H1 (cell line): ENCODE measurements around the gene HDAC7. TPM values are rescaled to one million over a fixed set of nuclear protein-coding genes. Genes with fewer than 3 reads are reported as not detected.

Experiments used
- CTCF ChIA-PET: fragments of 300-600 bp; sonication (Branson Sonifier 250); formaldehyde crosslinking; loops from one replicate; lab custom pipeline; 2021; ENCODE audit not compliant: partially characterized antibody; lab: Charles Lee
- POLR2A ChIA-PET: fragments of 300-600 bp; sonication (Branson Sonifier 250); formaldehyde crosslinking; loops from one replicate; lab custom pipeline; 2021; ENCODE audit warnings: inconsistent platforms; ENCODE audit not compliant: partially characterized antibody; lab: Charles Lee
- DNase-seq, 2 experiments: peaks; one replicate each; pipeline versions ENCODE4 v3.0.0 to v3.0.0-alpha.2; 2010 to 2022; ENCODE audit warnings: low spot score in 2 of 2, low read depth in 1 of 2, mixed read lengths in 1 of 2
- FAIRE-seq: peaks from 2 replicates; lab custom pipeline; 2011; peaks lifted over from hg19 to GRCh38; lab: Jason Lieb, UNC
- H2AFZ ChIP-seq: 2 replicates; pipeline ENCODE4 v1.8.1; 2012; ENCODE audit warnings: low read length, inconsistent platforms
- H2AK5ac ChIP-seq: 2 replicates; pipeline ENCODE4 v1.6.1; 2013; ENCODE audit warnings: low read depth, low read length
- H2BK120ac ChIP-seq: replicated peaks from 2 replicates; pipeline ENCODE3; 2013; ENCODE audit warnings: low read depth, low read length, inconsistent platforms
- H2BK12ac ChIP-seq: 2 replicates; pipeline ENCODE4 v1.6.1; 2013; ENCODE audit warnings: low read depth, low read length
- H2BK15ac ChIP-seq: 2 replicates; pipeline ENCODE4 v1.6.1; 2013; ENCODE audit warnings: low read length
- H2BK20ac ChIP-seq: 2 replicates; pipeline ENCODE4 v1.6.1; 2013; ENCODE audit warnings: low read length
- H2BK5ac ChIP-seq: 2 replicates; pipeline ENCODE4 v1.6.1; 2013; ENCODE audit warnings: low read depth, low read length
- H3K14ac ChIP-seq: 2 replicates; pipeline ENCODE4 v1.6.1; 2013; ENCODE audit warnings: inconsistent platforms; ENCODE audit not compliant: insufficient read length
- H3K18ac ChIP-seq: 2 replicates; pipeline ENCODE4 v1.6.1; 2013; ENCODE audit warnings: low read length; ENCODE audit errors: extremely low read depth
- H3K23ac ChIP-seq: 2 replicates; pipeline ENCODE4 v1.6.1; 2013; ENCODE audit warnings: inconsistent platforms; ENCODE audit not compliant: insufficient read length
- H3K23me2 ChIP-seq: 2 replicates; pipeline ENCODE4 v1.6.1; 2013; ENCODE audit warnings: low read depth, low read length
- H3K27ac ChIP-seq: 2 replicates; pipeline ENCODE4 v1.6.1; 2011; ENCODE audit warnings: low read depth, low read length, inconsistent platforms
- H3K27me3 ChIP-seq, 4 experiments: replicated peaks in 1 of 4; 1 replicate in 1 of 4; 2 replicates in 3 of 4; pipeline versions ENCODE4 v1.6.1 to v1.8.1; 2011 to 2013; ENCODE audit warnings: low read length in 3 of 4, mild to moderate bottlenecking in 3 of 4, inconsistent platforms in 2 of 4, mixed read lengths in 2 of 4, moderate library complexity in 1 of 4; ENCODE audit not compliant: control insufficient read depth in 3 of 4, insufficient read depth in 3 of 4; ENCODE audit errors: extremely low read depth in 1 of 4
- H3K36me3 ChIP-seq, 4 experiments: 2 replicates each; pipeline versions ENCODE4 v1.6.1 to v1.8.1; 2011 to 2013; ENCODE audit warnings: mild to moderate bottlenecking in 4 of 4, low read length in 3 of 4, moderate library complexity in 2 of 4, control low read depth in 1 of 4, inconsistent platforms in 1 of 4; ENCODE audit not compliant: insufficient read depth in 4 of 4, control insufficient read depth in 2 of 4
- H3K4ac ChIP-seq: replicated peaks from 2 replicates; pipeline ENCODE3; 2013; ENCODE audit warnings: low read length, low read depth, mixed read lengths, inconsistent platforms; ENCODE audit not compliant: insufficient read length
- H3K4me1 ChIP-seq, 4 experiments: replicated peaks in 1 of 4; 1 replicate in 1 of 4; 2 replicates in 3 of 4; pipeline versions ENCODE4 v1.6.1 to v1.8.1; 2011 to 2013; ENCODE audit warnings: low read length in 3 of 4, inconsistent platforms in 2 of 4, mixed read lengths in 1 of 4; ENCODE audit not compliant: insufficient read depth in 4 of 4, control insufficient read depth in 3 of 4
- H3K4me2 ChIP-seq, 2 experiments: 2 replicates each; pipeline versions ENCODE4 v1.6.1 to v1.8.1; 2011 to 2013; ENCODE audit warnings: low read depth in 2 of 2, low read length in 2 of 2, control low read depth in 1 of 2, inconsistent platforms in 1 of 2, mild to moderate bottlenecking in 1 of 2; ENCODE audit not compliant: insufficient read depth in 1 of 2
- H3K4me3 ChIP-seq, 4 experiments: fragments of 200-600, 300-600 bp in 1 of 4; sonication (generic), shearing (Covaris generic), sonication (Bioruptor Twin) in 1 of 4; 2 replicates each; pipeline versions ENCODE4 v1.5.1 to v1.8.1; 2011 to 2016; ENCODE audit warnings: low read length in 4 of 4, low read depth in 3 of 4, control low read depth in 2 of 4, inconsistent platforms in 2 of 4, mild to moderate bottlenecking in 2 of 4, mixed read lengths in 1 of 4, moderate library complexity in 1 of 4; ENCODE audit not compliant: insufficient read depth in 2 of 4; ENCODE audit errors: extremely low read depth in 1 of 4
- H3K56ac ChIP-seq: replicated peaks from 2 replicates; pipeline ENCODE3; 2013; ENCODE audit warnings: low read depth, mild to moderate bottlenecking, mixed read lengths, low read length, inconsistent platforms; ENCODE audit not compliant: insufficient read length
- H3K79me1 ChIP-seq: 2 replicates; pipeline ENCODE4 v1.6.1; 2013; ENCODE audit warnings: low read depth, low read length, control low read depth
- H3K79me2 ChIP-seq, 2 experiments: 2 replicates each; pipeline versions ENCODE4 v1.6.1 to v1.8.1; 2012 to 2013; ENCODE audit warnings: low read length in 2 of 2, mild to moderate bottlenecking in 2 of 2, inconsistent platforms in 1 of 2; ENCODE audit not compliant: insufficient read depth in 2 of 2, control insufficient read depth in 1 of 2
- H3K9ac ChIP-seq, 4 experiments: replicated peaks in 1 of 4; 1 replicate in 1 of 4; 2 replicates in 3 of 4; pipeline versions ENCODE4 v1.6.1 to v1.8.1; 2011 to 2013; ENCODE audit warnings: low read depth in 3 of 4, low read length in 3 of 4, control low read depth in 2 of 4, mild to moderate bottlenecking in 2 of 4, moderate library complexity in 2 of 4, inconsistent platforms in 1 of 4; ENCODE audit errors: extremely low read depth in 1 of 4
- H3K9me3 ChIP-seq, 2 experiments: 2 replicates each; pipeline versions ENCODE4 v1.6.1 to v1.8.1; 2012 to 2013; ENCODE audit warnings: mild to moderate bottlenecking in 2 of 2, moderate library complexity in 2 of 2, control low read depth in 1 of 2, inconsistent platforms in 1 of 2, low read depth in 1 of 2, low read length in 1 of 2, mixed read lengths in 1 of 2; ENCODE audit not compliant: insufficient read depth in 2 of 2
- H4K20me1 ChIP-seq, 2 experiments: replicated peaks in 1 of 2; 2 replicates each; pipeline versions ENCODE3 to v1.8.1; 2011 to 2013; ENCODE audit warnings: inconsistent platforms in 2 of 2, low read length in 2 of 2, mild to moderate bottlenecking in 1 of 2; ENCODE audit not compliant: insufficient read depth in 2 of 2, control insufficient read depth in 1 of 2
- H4K5ac ChIP-seq: 2 replicates; pipeline ENCODE4 v1.6.1; 2013; ENCODE audit warnings: low read length, low read depth, mixed read lengths, inconsistent platforms; ENCODE audit not compliant: insufficient read length
- H4K8ac ChIP-seq: 2 replicates; pipeline ENCODE4 v1.8.0; 2013; ENCODE audit warnings: mild to moderate bottlenecking, moderate library complexity, low read length, inconsistent platforms; ENCODE audit not compliant: insufficient read depth; ENCODE audit errors: extremely low read depth
- H4K91ac ChIP-seq: replicated peaks from 2 replicates; pipeline ENCODE3; 2013; ENCODE audit warnings: low read length, mixed read lengths, inconsistent platforms; ENCODE audit not compliant: insufficient read length
- POLR2A ChIP-seq, 2 experiments: IDR thresholded peaks; 1 replicate in 1 of 2; 2 replicates in 1 of 2; pipeline ENCODE4 v1.6.1; 2011; ENCODE audit warnings: low read depth in 2 of 2, low read length in 2 of 2, mild to moderate bottlenecking in 2 of 2; ENCODE audit errors: control extremely low read depth in 1 of 2
- WGBS, 2 experiments: shearing (Covaris generic) in 1 of 2; methylation state at CpG; one replicate each; pipeline versions ENCODE4 v1.1.6 to v1.1.7; 2013 to 2015; ENCODE audit warnings: low lambda C conversion rate in 2 of 2, mixed read lengths in 2 of 2, inconsistent platforms in 1 of 2, low coverage in 1 of 2, missing lambda C conversion rate in 1 of 2; ENCODE audit not compliant: insufficient replicate concordance in 2 of 2, insufficient coverage in 1 of 2, insufficient read length in 1 of 2; ENCODE audit errors: extremely low coverage in 1 of 2, missing lambda C conversion rate in 1 of 2; 5-methylcytosine and 5-hydroxymethylcytosine counted together
- polyA plus RNA-seq, 7 experiments: library from polyadenylated mRNA; depleted of rRNA in 3 of 7; stranded (reverse) in 5 of 7; unstranded in 2 of 7; fragments of >200 nt in 5 of 7; fragments of 200-250 nt in 2 of 7; gene quantifications; 1 replicate in 5 of 7; 2 replicates in 1 of 7; 4 replicates in 1 of 7; pipeline versions ENCODE4 v1.2.1 to v1.2.3, GENCODE V29; 2011 to 2013; ENCODE audit warnings: missing spikeins in 2 of 7, mixed read lengths in 2 of 7
- total RNA-seq: library from RNA; stranded (reverse); fragmentation: NEBNext Ultra II Directional; extraction: Animal tissue kit (Norgen Biotek cat#: 25700); gene quantifications from 2 replicates; pipeline ENCODE4 v1.2.1, GENCODE V29; 2021

Gene HDAC7
- total and polyA plus RNA-seq, 2 of the 8 experiments (the other 6 are each of a cell fraction or from before 2014, with no cell fraction given) = 25.5 to 84.9 TPM

- Histone ChIP-seq H2BK15ac (no peak overlapping the region), H2AFZ (no peak overlapping the region), H3K79me2 (no peaks in the 10 kb centered on the region), H2BK120ac (no peak overlapping the region), H4K91ac (no peak overlapping the region), H3K27ac (no peak overlapping the region), H3K4ac (no peak overlapping the region), H3K9me3 (no peaks in the 10 kb centered on the region), H3K4me2 (no peak overlapping the region), H3K9ac (no peak overlapping the region), H3K23me2 (no peaks in the 10 kb centered on the region), H4K5ac (no peak overlapping the region), H4K8ac (no peak overlapping the region), H3K14ac (no peak overlapping the region), H3K79me1 (0 out of 2 replicates have a peak, but pooled peaks cover 2% of the 10 kb centered on the region), H3K36me3 (peaks cover 22 to 64% (median 48%) of the 10 kb centered on the region in 4 experiments), H3K18ac (no peak overlapping the region), H2BK12ac (no peak overlapping the region), H2AK5ac (no peak overlapping the region), H3K4me1 (no peaks in the 10 kb centered on the region), H2BK5ac (no peak overlapping the region), H3K56ac (no peak overlapping the region), H3K4me3 (no peak overlapping the region), H4K20me1 (peaks cover 0 to 14% of the 10 kb centered on the region in 2 experiments), H3K27me3 (no peaks in the 10 kb centered on the region), H3K23ac (no peak overlapping the region), H2BK20ac (no peak overlapping the region)
- ChIA-PET POLR2A (interaction anchor here (0.6 to 3.8 kb wide), 6 partner anchors 9 to 51 kb away, joined by 3 to 17 read pairs (median 6); partner anchors contain the start of gene SLC48A1), CTCF (interaction anchor here (0.7 to 58.8 kb wide), 11 partner anchors 8 to 1334 kb away, joined by 3 to 2442 read pairs (median 6); partner anchors contain the start of genes ENDOU, RAPGEF3 and RPAP3)
- WGBS, 2 experiments = 93% methylated on average over 19 of the region's 20 CpGs; no CpG with 5 or more reads in 1 of the 2 experiments
- DNase-seq (no peak), FAIRE-seq (no peak)
- no peak for TF ChIP-seq POLR2A (IDR thresholded peaks at IDR 0.05; ENCODE audit: control extremely low read depth in 1 of 2, low read depth in 2 of 2, low read length in 2 of 2)
Measured at GRCh38 chr12:47790676-47791350, 28.9 kb downstream of the HDAC7 start.
